ENCODE results near the gene NMNAT2. TPM values are rescaled to one million over a fixed set of nuclear protein-coding genes. Genes with fewer than 3 reads are reported as not detected.

The NMNAT2 gene
- total and polyA plus RNA-seq, 12 donors = 0.23 to 5.8 (median 2.1) TPM

DNA sequence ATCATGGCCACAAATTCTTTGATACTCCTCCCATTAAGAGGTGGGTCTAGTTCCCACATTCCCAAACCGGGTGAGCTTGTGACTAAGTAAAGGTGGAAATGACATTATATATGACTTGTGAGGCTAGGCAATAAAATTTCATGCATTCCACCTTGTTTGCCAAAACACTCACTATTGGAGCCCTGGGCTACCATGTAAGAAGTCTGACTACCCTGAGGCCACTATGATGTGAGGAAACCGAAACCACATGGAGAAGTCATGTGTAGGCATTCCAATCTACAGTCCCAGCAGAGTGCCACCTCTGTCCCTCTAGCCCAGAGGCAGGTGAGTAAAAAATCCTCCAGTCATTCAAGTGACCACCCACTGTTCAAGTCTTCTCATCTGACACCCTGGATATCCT, 36.2 kb upstream of the NMNAT2 start:
- no peak overlapping the region for H3K4me3 ChIP-seq
- intact Hi-C loops (cut with DNase I) = no loop called here
- H3K27ac ChIP-seq = no peak overlapping the region
- peaks cover 0 to 12% (median 0%) of the 10 kb centered on the region in 7 donors for H3K27me3 ChIP-seq
- H3K4me1 ChIP-seq = no peaks in the 10 kb centered on the region
- DNase-seq (no peak), ATAC-seq (no peak)
- no peaks in the 10 kb centered on the region for H3K9me3 ChIP-seq
- WGBS, 2 donors = 76 to 84% methylated on average over 2 of the region's 2 CpGs
- TF ChIP-seq, protein P1, sequence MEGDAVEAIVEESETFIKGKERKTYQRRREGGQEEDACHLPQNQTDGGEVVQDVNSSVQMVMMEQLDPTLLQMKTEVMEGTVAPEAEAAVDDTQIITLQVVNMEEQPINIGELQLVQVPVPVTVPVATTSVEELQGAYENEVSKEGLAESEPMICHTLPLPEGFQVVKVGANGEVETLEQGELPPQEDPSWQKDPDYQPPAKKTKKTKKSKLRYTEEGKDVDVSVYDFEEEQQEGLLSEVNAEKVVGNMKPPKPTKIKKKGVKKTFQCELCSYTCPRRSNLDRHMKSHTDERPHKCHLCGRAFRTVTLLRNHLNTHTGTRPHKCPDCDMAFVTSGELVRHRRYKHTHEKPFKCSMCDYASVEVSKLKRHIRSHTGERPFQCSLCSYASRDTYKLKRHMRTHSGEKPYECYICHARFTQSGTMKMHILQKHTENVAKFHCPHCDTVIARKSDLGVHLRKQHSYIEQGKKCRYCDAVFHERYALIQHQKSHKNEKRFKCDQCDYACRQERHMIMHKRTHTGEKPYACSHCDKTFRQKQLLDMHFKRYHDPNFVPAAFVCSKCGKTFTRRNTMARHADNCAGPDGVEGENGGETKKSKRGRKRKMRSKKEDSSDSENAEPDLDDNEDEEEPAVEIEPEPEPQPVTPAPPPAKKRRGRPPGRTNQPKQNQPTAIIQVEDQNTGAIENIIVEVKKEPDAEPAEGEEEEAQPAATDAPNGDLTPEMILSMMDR (IDR thresholded peaks at IDR 0.05) = no peak
- no peaks in the 10 kb centered on the region for H3K36me3 ChIP-seq

DNA sequence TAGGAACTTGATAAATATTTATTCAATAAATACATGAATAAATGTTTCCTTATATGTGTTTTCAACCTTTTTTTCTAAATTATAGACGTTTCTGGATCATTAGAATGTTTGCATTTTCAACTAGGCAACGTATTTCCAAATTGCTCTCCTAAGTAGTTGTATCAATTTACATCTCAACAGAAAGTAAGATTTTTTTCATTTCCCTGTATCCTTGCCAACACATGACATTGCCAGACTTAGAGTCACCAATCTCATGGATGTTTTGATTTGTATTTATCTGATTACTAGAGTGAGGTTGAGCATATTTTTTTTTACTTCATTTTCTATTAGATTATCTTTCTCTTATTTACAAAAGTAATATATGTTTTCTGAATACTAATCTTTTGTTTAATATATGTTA, 31.9 kb upstream of the NMNAT2 start:
- intact Hi-C loops (cut with DNase I) = no loop called here
- ATAC-seq = no peak
- Histone ChIP-seq H3K36me3 (no peaks in the 10 kb centered on the region), H3K27me3 (peaks cover 0 to 7% (median 0%) of the 10 kb centered on the region in 7 donors), H3K4me1 (no peaks in the 10 kb centered on the region), H3K4me3 (no peak overlapping the region), H3K27ac (no peak overlapping the region), H3K9me3 (no peaks in the 10 kb centered on the region)
- TF ChIP-seq, protein P1 (IDR thresholded peaks at IDR 0.05) = no peak
- no peak for DNase-seq
- 60 to 63% methylated on average over 2 of the region's 2 CpGs for WGBS, 2 donors

DNA sequence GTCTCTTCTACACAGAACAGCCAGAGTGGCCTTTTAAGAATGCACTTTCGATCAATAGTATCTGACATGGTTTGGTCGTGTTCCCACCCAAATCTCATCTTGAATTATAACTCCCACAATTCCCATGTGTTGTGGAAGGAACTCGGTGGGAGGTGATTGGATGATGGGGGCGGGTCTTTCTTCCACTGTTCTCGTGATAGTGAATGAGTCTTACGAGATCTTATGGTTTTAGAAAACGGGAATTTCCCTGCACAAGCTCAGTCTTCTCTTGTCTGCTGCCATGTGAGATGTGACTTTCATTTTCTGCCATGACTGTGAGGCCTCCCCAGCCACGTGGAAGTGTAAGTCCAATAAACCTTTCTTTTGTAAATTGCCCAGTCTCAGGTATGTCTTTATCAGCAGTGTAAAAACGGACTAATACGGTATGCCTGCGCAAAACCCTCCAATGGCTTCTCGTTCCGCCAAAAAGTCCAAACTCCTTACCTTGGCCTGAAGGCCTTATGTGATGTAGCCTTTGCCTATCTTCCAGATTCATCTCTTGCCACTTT, 31.1 kb upstream of the NMNAT2 start:
- ATAC-seq = no peak
- 92 to 93% methylated on average over 13 of the region's 13 CpGs for WGBS, 2 donors

DNA sequence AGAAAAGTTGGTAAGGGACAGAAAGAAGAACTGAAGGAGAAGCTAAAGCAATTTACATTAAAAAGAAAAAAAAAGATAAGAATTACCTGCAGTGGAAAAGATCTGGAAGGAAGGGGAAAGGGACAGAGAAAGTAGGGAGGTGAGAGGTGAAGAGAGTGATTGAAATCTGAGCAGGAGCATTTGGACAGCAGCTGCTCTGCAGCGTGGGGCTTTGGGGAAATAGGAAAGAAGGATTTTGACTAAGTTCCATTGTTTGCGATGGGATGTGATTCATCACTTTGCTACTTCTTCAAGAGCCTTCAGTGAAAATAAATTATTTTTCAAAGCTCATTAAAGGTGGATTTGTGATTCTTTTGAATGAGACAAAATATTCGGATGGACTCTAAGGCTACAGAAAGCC, 26.1 kb upstream of the NMNAT2 start:
- TF ChIP-seq, protein P1 (IDR thresholded peaks at IDR 0.05) = no peak
- Histone ChIP-seq H3K27me3 (peaks cover 0 to 10% (median 0%) of the 10 kb centered on the region in 7 donors), H3K4me1 (no peaks in the 10 kb centered on the region), H3K36me3 (no peaks in the 10 kb centered on the region), H3K4me3 (no peak overlapping the region), H3K9me3 (no peaks in the 10 kb centered on the region), H3K27ac (no peak overlapping the region)
- DNase-seq = no peak
- WGBS, 2 donors = 58 to 67% methylated on average over 3 of the region's 3 CpGs
- intact Hi-C loops (cut with DNase I) = loop anchor here in 1 of 10 donors (10.0 kb wide), 1 partner anchor 99 kb away; no protein-coding TSS in a partner anchor
- no peak for ATAC-seq

More for the DNA sequence above, 31.1 kb upstream of the NMNAT2 start:
- no peaks in the 10 kb centered on the region for H3K36me3 ChIP-seq
- intact Hi-C loops (cut with DNase I) = loop anchor here in 1 of 10 donors (10.0 kb wide), 1 partner anchor 104 kb away; no protein-coding TSS in a partner anchor
- peaks cover 0 to under 1% (median 0%) of the 10 kb centered on the region in 7 donors for H3K27me3 ChIP-seq
- no peak for DNase-seq
- TF ChIP-seq, protein P1 (IDR thresholded peaks at IDR 0.05) = no peak
- no peak overlapping the region for H3K27ac ChIP-seq
- no peaks in the 10 kb centered on the region for H3K4me1 ChIP-seq
- no peaks in the 10 kb centered on the region for H3K9me3 ChIP-seq
- H3K4me3 ChIP-seq = no peak overlapping the region
